Right lobe of liver (tissue), 6 donors: ENCODE results near the gene GPC6. TPM values are rescaled to one million over a fixed set of nuclear protein-coding genes. Genes with fewer than 3 reads are reported as not detected.

Experiments used
- ATAC-seq, 4 donors: fragments of 200-7000 bp; cut with Tn5 transposase; one replicate each; pipeline ENCODE4 v1.9.1; 2020; ENCODE audit warnings: mild to moderate bottlenecking in 4 of 4, moderate library complexity in 4 of 4
- DNase-seq, 3 donors: peaks; one replicate each; pipeline ENCODE4 v3.0.0-alpha.2; 2020
- H3K27ac ChIP-seq, 3 donors: fragments of 200-600 bp; one replicate each; pipeline ENCODE4 v1.8.0; 2022
- H3K27me3 ChIP-seq, 2 donors: fragments of 200-600 bp; one replicate each; pipeline ENCODE4 v1.8.0; 2022
- H3K36me3 ChIP-seq, 4 donors: fragments of 200-600 bp; sonication (generic) in 1 of 4; one replicate each; pipeline versions ENCODE4 v1.5.1 to v1.8.0; 2017 to 2022; ENCODE audit warnings: control low read depth in 1 of 4
- H3K4me1 ChIP-seq, 4 donors: fragments of 200-600 bp; sonication (generic) in 1 of 4; one replicate each; pipeline versions ENCODE4 v1.5.1 to v1.8.0; 2017 to 2022; ENCODE audit warnings: control low read depth in 1 of 4
- H3K4me3 ChIP-seq, 3 donors: fragments of 200-600 bp; one replicate each; pipeline ENCODE4 v1.8.0; 2022
- H3K9me3 ChIP-seq, 4 donors: fragments of 200-600 bp; sonication (generic) in 1 of 4; one replicate each; pipeline versions ENCODE4 v1.5.1 to v1.8.0; 2017 to 2022; ENCODE audit warnings: control low read depth in 1 of 4
- POLR2A ChIP-seq: fragments of 450-650 bp; IDR thresholded peaks from one replicate; pipeline ENCODE4 v1.6.1; 2017; ENCODE audit warnings: antibody characterized with exemption, mild to moderate bottlenecking
- WGBS: methylation state at CpG from one replicate; pipeline ENCODE4 v1.1.6; 2018; ENCODE audit warnings: low coverage, low lambda C conversion rate; ENCODE audit not compliant: insufficient coverage; ENCODE audit errors: missing lambda C conversion rate; 5-methylcytosine and 5-hydroxymethylcytosine counted together
- intact Hi-C, 2 donors: fragments of 100-400 bp; cut with DNase I; formaldehyde crosslinking; loops; one replicate each; pipeline versions ENCODE4 v1.11.2 to v1.14.1; 2022
- total RNA-seq, 6 experiments: library from RNA; depleted of rRNA in 2 of 6; stranded (reverse); fragments of >200 nt in 2 of 6; fragmentation: NEBNext Ultra II Directional in 3 of 6; extraction: Animal tissue kit (Norgen Biotek cat#: 25700) in 3 of 6; gene quantifications; one replicate each; pipeline versions ENCODE4 v1.1.0 to v1.2.4, GENCODE V29; 2016 to 2023
- TF ChIP-seq, protein P1 (sequence below), 4 donors: fragments of 200-600 bp in 3 of 4; fragments of 450-650 bp in 1 of 4; IDR thresholded peaks; one replicate each; pipeline versions ENCODE4 v1.5.1 to v1.8.0; 2016 to 2022; ENCODE audit warnings: antibody characterized with exemption in 4 of 4, mild to moderate bottlenecking in 2 of 4
- donor health status: DM: no; HTN: yes; CAD: no.
- donor health status: DM: no; HTN: no; CAD: no.
- donor health status: DM: no; HTN: no; CAD: no.
- donor health status: DM: no; HTN: yes; CAD: no.
- donor health status: DM: no; HTN: yes; CAD: no.

Gene GPC6
- total RNA-seq, 6 experiments from 2014 or later: 18.6 to 30.1 (median 20.2) TPM

DNA sequence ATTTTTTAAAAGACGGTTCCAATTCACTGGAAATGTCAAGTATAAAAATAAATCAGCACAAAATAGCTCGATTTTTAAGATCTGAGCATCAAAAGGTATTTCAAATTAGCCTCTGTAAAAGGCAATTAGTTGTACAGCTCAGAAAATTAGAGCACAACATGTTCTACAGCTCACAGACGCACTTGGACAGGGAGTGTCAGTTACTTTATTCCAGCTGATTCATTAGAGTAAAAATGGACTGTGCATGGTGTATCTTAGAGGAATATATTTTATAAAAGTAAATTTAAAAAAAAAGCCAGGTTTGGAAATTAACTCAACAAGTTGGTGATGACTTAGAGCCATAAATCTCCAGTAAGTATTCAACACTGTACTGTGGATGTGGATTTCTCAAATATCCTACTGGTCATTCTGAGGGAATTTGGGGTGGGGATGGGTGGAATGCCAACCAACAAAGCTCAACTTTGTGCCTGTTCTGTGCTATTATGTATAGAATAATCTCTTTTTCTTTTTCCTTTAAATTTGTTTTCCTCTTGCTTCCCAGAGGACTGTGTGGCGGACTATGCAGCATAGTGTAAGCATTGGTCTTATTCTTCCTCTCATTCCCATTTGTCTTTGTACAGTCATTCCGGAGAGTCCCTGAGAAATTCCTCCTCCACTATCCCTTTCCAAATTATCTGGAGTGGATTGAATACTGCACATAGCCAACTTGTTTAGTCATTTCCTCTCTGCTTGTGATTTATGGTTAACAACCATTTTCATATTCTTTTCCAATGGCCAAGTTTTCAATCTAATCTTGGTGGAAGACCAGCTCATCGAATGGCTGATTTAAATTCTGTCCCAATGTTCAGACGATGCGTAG lies 1083.6 kb downstream of the GPC6 start:
- Histone ChIP-seq H3K4me3 (no peak overlapping the region), H3K4me1 (peaks cover 0 to 8% (median 3%) of the 10 kb centered on the region in 4 donors), H3K36me3 (no peaks in the 10 kb centered on the region), H3K27me3 (no peaks in the 10 kb centered on the region), H3K9me3 (no peaks in the 10 kb centered on the region), H3K27ac (no peak overlapping the region)
- peak in 2 of 4 donors; percentile 54 to 68 for ATAC-seq
- intact Hi-C loops: no loop called here
- no peak for DNase-seq
- 75% methylated on average over 8 of the region's 8 CpGs for WGBS
- TF ChIP-seq, protein P1, sequence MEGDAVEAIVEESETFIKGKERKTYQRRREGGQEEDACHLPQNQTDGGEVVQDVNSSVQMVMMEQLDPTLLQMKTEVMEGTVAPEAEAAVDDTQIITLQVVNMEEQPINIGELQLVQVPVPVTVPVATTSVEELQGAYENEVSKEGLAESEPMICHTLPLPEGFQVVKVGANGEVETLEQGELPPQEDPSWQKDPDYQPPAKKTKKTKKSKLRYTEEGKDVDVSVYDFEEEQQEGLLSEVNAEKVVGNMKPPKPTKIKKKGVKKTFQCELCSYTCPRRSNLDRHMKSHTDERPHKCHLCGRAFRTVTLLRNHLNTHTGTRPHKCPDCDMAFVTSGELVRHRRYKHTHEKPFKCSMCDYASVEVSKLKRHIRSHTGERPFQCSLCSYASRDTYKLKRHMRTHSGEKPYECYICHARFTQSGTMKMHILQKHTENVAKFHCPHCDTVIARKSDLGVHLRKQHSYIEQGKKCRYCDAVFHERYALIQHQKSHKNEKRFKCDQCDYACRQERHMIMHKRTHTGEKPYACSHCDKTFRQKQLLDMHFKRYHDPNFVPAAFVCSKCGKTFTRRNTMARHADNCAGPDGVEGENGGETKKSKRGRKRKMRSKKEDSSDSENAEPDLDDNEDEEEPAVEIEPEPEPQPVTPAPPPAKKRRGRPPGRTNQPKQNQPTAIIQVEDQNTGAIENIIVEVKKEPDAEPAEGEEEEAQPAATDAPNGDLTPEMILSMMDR (IDR thresholded peaks at IDR 0.05): no peak
- TF ChIP-seq POLR2A: no peak

DNA sequence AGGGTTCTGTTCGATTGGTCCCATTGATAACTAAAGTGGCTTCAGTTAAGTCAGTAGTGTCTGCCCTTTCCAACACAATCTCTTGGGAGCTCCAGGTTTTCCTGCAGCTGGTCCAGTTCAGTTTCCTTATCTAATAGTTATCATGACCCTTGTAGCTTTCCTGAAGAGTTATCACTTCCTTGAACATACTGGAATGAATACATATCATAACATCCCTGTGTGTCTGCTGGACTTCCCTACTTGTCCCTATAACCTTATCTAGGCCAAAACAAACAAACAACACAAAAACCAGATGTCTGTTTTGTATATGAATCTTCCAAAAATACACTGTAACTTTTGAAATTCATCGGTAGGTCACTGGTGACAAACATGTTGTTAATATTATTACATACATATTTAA lies 1085.3 kb downstream of the GPC6 start:
- TF ChIP-seq, protein P1 (IDR thresholded peaks at IDR 0.05): no peak
- no peak for TF ChIP-seq POLR2A
- no peak for ATAC-seq
- H3K9me3 ChIP-seq: no peaks in the 10 kb centered on the region
- 63% methylated on average over 2 of the region's 2 CpGs for WGBS
- no peaks in the 10 kb centered on the region for H3K36me3 ChIP-seq
- no peak for DNase-seq
- intact Hi-C loops: no loop called here
- no peak overlapping the region for H3K4me3 ChIP-seq
- no peaks in the 10 kb centered on the region for H3K4me1 ChIP-seq
- no peaks in the 10 kb centered on the region for H3K27me3 ChIP-seq
- no peak overlapping the region for H3K27ac ChIP-seq

- DNase-seq (no peak), ATAC-seq (no peak)
- no peaks in the 10 kb centered on the region for H3K27me3 ChIP-seq
- intact Hi-C loops: no loop called here
- TF ChIP-seq, protein P1 (IDR thresholded peaks at IDR 0.05): no peak
- TF ChIP-seq POLR2A: no peak
- H3K27ac ChIP-seq: no peak overlapping the region
- H3K4me1 ChIP-seq: no peaks in the 10 kb centered on the region
- no peaks in the 10 kb centered on the region for H3K9me3 ChIP-seq
- H3K4me3 ChIP-seq: no peak overlapping the region
- 80% methylated on average over 14 of the region's 15 CpGs for WGBS
- no peaks in the 10 kb centered on the region for H3K36me3 ChIP-seq
These were observed 1086.1 kb downstream of the GPC6 start for GRCh38 chr13:94312511-94313216.

- Histone ChIP-seq H3K9me3 (no peaks in the 10 kb centered on the region), H3K27me3 (no peaks in the 10 kb centered on the region), H3K4me1 (no peaks in the 10 kb centered on the region), H3K4me3 (no peak overlapping the region), H3K36me3 (no peaks in the 10 kb centered on the region), H3K27ac (no peak overlapping the region)
- ATAC-seq (no peak), DNase-seq (no peak)
- TF ChIP-seq POLR2A: no peak
- TF ChIP-seq, protein P1 (IDR thresholded peaks at IDR 0.05): no peak
- WGBS: 84% methylated on average over 3 of the region's 3 CpGs
- intact Hi-C loops: no loop called here
These were observed 1086.8 kb downstream of the GPC6 start for GRCh38 chr13:94313321-94313910.
